LNCaP clone FGC (cell line): ENCODE measurements around the gene BPIFB1.

Experiments used
- DNase-seq: peaks from one replicate; pipeline ENCODE4 v3.0.0-alpha.2; 2011; ENCODE audit warnings: low read depth
- H3K4me3 ChIP-seq: 2 replicates; pipeline ENCODE4 v1.5.1; 2011; ENCODE audit warnings: mild to moderate bottlenecking, low read depth, low read length, control low read depth
- CTCF ChIP-seq: IDR thresholded peaks from 2 replicates; pipeline ENCODE4 v1.5.1; 2012; ENCODE audit warnings: mild to moderate bottlenecking; ENCODE audit not compliant: control insufficient read depth, insufficient read depth; ENCODE audit errors: extremely low read depth

Gene BPIFB1

GRCh38 chr20:33332905-33333456 lies 50.0 kb downstream of the BPIFB1 start:
- H3K4me3 ChIP-seq = no peak overlapping the region
- no peak for TF ChIP-seq CTCF
- DNase-seq = no peak

GRCh38 chr20:33333616-33334015 lies 50.6 kb downstream of the BPIFB1 start:
- DNase-seq = no peak
- TF ChIP-seq CTCF = no peak
- no peak overlapping the region for H3K4me3 ChIP-seq

GRCh38 chr20:33334111-33334510 lies 51.1 kb downstream of the BPIFB1 start:
- no peak overlapping the region for H3K4me3 ChIP-seq
- TF ChIP-seq CTCF = no peak
- DNase-seq = no peak

GRCh38 chr20:33336375-33336774 lies 53.4 kb downstream of the BPIFB1 start:
- no peak overlapping the region for H3K4me3 ChIP-seq
- TF ChIP-seq CTCF = no peak
- DNase-seq = no peak

GRCh38 chr20:33337119-33337518 lies 54.1 kb downstream of the BPIFB1 start:
- no peak overlapping the region for H3K4me3 ChIP-seq
- DNase-seq = no peak
- no peak for TF ChIP-seq CTCF

- no peak for TF ChIP-seq CTCF
- H3K4me3 ChIP-seq = no peak overlapping the region
- no peak for DNase-seq
These were observed 54.6 kb downstream of the BPIFB1 start for GRCh38 chr20:33337531-33338165.
